ENCODE data around the gene PRKN.

GRCh38 chr6:162179196-162179951, 548.2 kb downstream of the PRKN start:
- TF ChIP-seq GATA2 (IDR thresholded peaks at IDR 0.05; ENCODE audit: low read depth, low read length) = no peak
- TF ChIP-seq GATA3 (IDR thresholded peaks at IDR 0.05; ENCODE audit: low read depth, low read length) = no peak
